HepG2 (cell line): ENCODE results near the gene MAP1LC3A. TPM values are rescaled to one million over a fixed set of nuclear protein-coding genes. Genes with fewer than 3 reads are reported as not detected.

Experiments
- ATAC-seq: fragments of 200-7000 bp; cut with Tn5 transposase; 3 replicates; pipeline ENCODE4 v1.9.1; 2020; ENCODE audit warnings: mild to moderate bottlenecking, moderate library complexity
- BruUV-seq: library from RNA; stranded (reverse); fragments of 400-500 nt; replicated peaks from 2 replicates; lab custom pipeline; 2021; lab: Mats Ljungman, UMichigan
- CTCF ChIA-PET: fragments of 300-600 bp; formaldehyde crosslinking; extraction: SDS; loops from one replicate; lab custom pipeline; 2021; ENCODE audit warnings: low total read pairs, inconsistent platforms, low intra/inter-chr PET ratio; lab: Yijun Ruan, JAX
- POLR2A ChIA-PET: fragments of 350-600 bp; sonication (Branson Sonifier 250); formaldehyde crosslinking; loops from one replicate; lab custom pipeline; 2020; ENCODE audit warnings: antibody characterized with exemption, inconsistent platforms; lab: Yijun Ruan, JAX
- DNase-seq: peaks from one replicate; pipeline ENCODE4 v3.0.0-alpha.2; 2015; ENCODE audit warnings: low spot score
- FAIRE-seq: peaks from 3 replicates; lab custom pipeline; 2011; peaks lifted over from hg19 to GRCh38; lab: Jason Lieb, UNC
- H2AFZ ChIP-seq: one replicate; pipeline ENCODE4 v1.6.1; 2011; ENCODE audit warnings: low read length, inconsistent platforms
- H3K27ac ChIP-seq: fragments of 300-600 bp; 3 replicates; pipeline ENCODE4 v1.8.0; 2011; ENCODE audit warnings: mixed run types, mild to moderate bottlenecking, mixed read lengths, low read length, inconsistent platforms; ENCODE audit not compliant: insufficient read depth; ENCODE audit errors: extremely low read length
- H3K27me3 ChIP-seq, 2 experiments: fragments of 200-600 bp in 1 of 2; 2 replicates in 1 of 2; 3 replicates in 1 of 2; pipeline versions ENCODE4 v1.6.0 to v1.8.0; 2011; ENCODE audit warnings: low read length in 2 of 2, mild to moderate bottlenecking in 2 of 2, moderate library complexity in 2 of 2, inconsistent platforms in 1 of 2; ENCODE audit not compliant: insufficient read depth in 2 of 2, control insufficient read depth in 1 of 2
- H3K36me3 ChIP-seq, 2 experiments: fragments of 200-600 bp in 1 of 2; replicated peaks in 1 of 2; 2 replicates in 1 of 2; 3 replicates in 1 of 2; pipeline versions ENCODE4 v1.5.1 to v1.8.0; 2011; ENCODE audit warnings: low read length in 2 of 2, inconsistent platforms in 1 of 2; ENCODE audit not compliant: insufficient read depth in 2 of 2, control insufficient read depth in 1 of 2
- H3K4me1 ChIP-seq: 2 replicates; pipeline ENCODE4 v1.5.1; 2012; ENCODE audit warnings: low read length, inconsistent platforms; ENCODE audit not compliant: insufficient read depth
- H3K4me2 ChIP-seq: 2 replicates; pipeline ENCODE4 v1.6.0; 2011; ENCODE audit warnings: low read depth, low read length, inconsistent platforms
- H3K4me3 ChIP-seq, 3 experiments: fragments of 200-600 bp in 1 of 3; sonication (generic), shearing (Covaris generic) in 1 of 3; replicated peaks in 1 of 3; 2 replicates each; pipeline ENCODE4 v1.5.1; 2011 to 2016; ENCODE audit warnings: low read length in 3 of 3, inconsistent platforms in 2 of 3, low read depth in 2 of 3, mild to moderate bottlenecking in 2 of 3, control low read depth in 1 of 3, mixed read lengths in 1 of 3; ENCODE audit not compliant: insufficient read depth in 1 of 3
- H3K79me2 ChIP-seq: one replicate; pipeline ENCODE4 v1.6.1; 2011; ENCODE audit warnings: low read length, inconsistent platforms; ENCODE audit not compliant: insufficient read depth
- H3K9ac ChIP-seq: 2 replicates; pipeline ENCODE4 v1.6.0; 2011; ENCODE audit warnings: mild to moderate bottlenecking, low read depth, low read length, inconsistent platforms; ENCODE audit not compliant: insufficient read depth
- H3K9me3 ChIP-seq: 2 replicates; pipeline ENCODE4 v1.5.1; 2012; ENCODE audit warnings: mild to moderate bottlenecking, low read length
- H4K20me1 ChIP-seq: 2 replicates; pipeline ENCODE4 v1.6.0; 2011; ENCODE audit warnings: inconsistent platforms, mild to moderate bottlenecking, low read length, moderate library complexity; ENCODE audit not compliant: insufficient read depth
- ATF6 ChIP-seq: sonication (generic); formaldehyde crosslinking; conservative IDR thresholded peaks from 2 replicates; pipeline ENCODE4 v1.4.0; 2020; ENCODE audit warnings: missing genetic modification reagents
- CENPBD1 ChIP-seq: sonication (generic); formaldehyde crosslinking; IDR thresholded peaks from 2 replicates; pipeline ENCODE4 v1.8.0; 2022; ENCODE audit warnings: missing genetic modification reagents, low read depth, mild to moderate bottlenecking, borderline replicate concordance
- EP300 ChIP-seq, 3 experiments: sonication (generic) in 1 of 3; formaldehyde crosslinking in 1 of 3; IDR thresholded peaks; 2 replicates each; pipeline versions ENCODE4 v1.5.1 to v1.6.1; 2011 to 2020; ENCODE audit warnings: low read depth in 2 of 3, low read length in 2 of 3, borderline replicate concordance in 1 of 3, improper control_type of control experiment in 1 of 3, mild to moderate bottlenecking in 1 of 3, missing genetic modification reagents in 1 of 3, moderate library complexity in 1 of 3
- HES4 ChIP-seq: sonication (generic); formaldehyde crosslinking; IDR thresholded peaks from 2 replicates; pipeline ENCODE4 v1.9.0; 2021; ENCODE audit warnings: mild to moderate bottlenecking, missing genetic modification reagents, borderline replicate concordance
- HINFP ChIP-seq: sonication (generic); formaldehyde crosslinking; IDR thresholded peaks from 2 replicates; pipeline ENCODE4 v1.4.0; 2020; ENCODE audit warnings: low read depth, mild to moderate bottlenecking, missing genetic modification reagents
- KDM6A ChIP-seq: IDR thresholded peaks from 2 replicates; pipeline ENCODE4 v1.6.1; 2016; ENCODE audit warnings: low read depth
- MZF1 ChIP-seq: sonication (generic); formaldehyde crosslinking; IDR thresholded peaks from 2 replicates; pipeline ENCODE4 v1.8.1; 2023; ENCODE audit warnings: mild to moderate bottlenecking, missing genetic modification reagents, borderline replicate concordance
- NFIB ChIP-seq: sonication (generic); formaldehyde crosslinking; IDR thresholded peaks from 2 replicates; pipeline ENCODE4 v1.9.0; 2021; ENCODE audit warnings: missing genetic modification reagents, mild to moderate bottlenecking, borderline replicate concordance
- NRL ChIP-seq: sonication (generic); formaldehyde crosslinking; IDR thresholded peaks from 2 replicates; pipeline ENCODE4 v1.5.0; 2020; ENCODE audit warnings: missing genetic modification reagents, mild to moderate bottlenecking, moderate library complexity, borderline replicate concordance
- RFX5 ChIP-seq: IDR thresholded peaks from 2 replicates; pipeline ENCODE4 v1.6.1; 2011; ENCODE audit warnings: low read depth, low read length, improper control_type of control experiment
- ZBED4 ChIP-seq: sonication (generic); formaldehyde crosslinking; IDR thresholded peaks from 2 replicates; pipeline ENCODE4 v1.4.0; 2020; ENCODE audit warnings: missing genetic modification reagents, borderline replicate concordance
- ZNF460 ChIP-seq: sonication (generic); formaldehyde crosslinking; IDR thresholded peaks from 2 replicates; pipeline ENCODE4 v1.5.1; 2020; ENCODE audit warnings: missing genetic modification reagents, mild to moderate bottlenecking, borderline replicate concordance
- ZNF605 ChIP-seq: sonication (generic); formaldehyde crosslinking; IDR thresholded peaks from 2 replicates; pipeline ENCODE4 v1.8.0; 2022; ENCODE audit warnings: mild to moderate bottlenecking, missing genetic modification reagents
- ZNF616 ChIP-seq: sonication (generic); formaldehyde crosslinking; IDR thresholded peaks from 2 replicates; pipeline ENCODE4 v1.5.0; 2020; ENCODE audit warnings: low read depth, mild to moderate bottlenecking, missing genetic modification reagents
- ZNF737 ChIP-seq: sonication (generic); formaldehyde crosslinking; IDR thresholded peaks from 2 replicates; pipeline ENCODE4 v1.5.0; 2020; ENCODE audit warnings: missing genetic modification reagents, mild to moderate bottlenecking, borderline replicate concordance
- ZNF777 ChIP-seq: sonication (generic); formaldehyde crosslinking; IDR thresholded peaks from 2 replicates; pipeline ENCODE4 v1.4.0; 2020; ENCODE audit warnings: missing genetic modification reagents
- WGBS: methylation state at CpG from one replicate; pipeline ENCODE4 v1.1.6; 2017; ENCODE audit warnings: low lambda C conversion rate; 5-methylcytosine and 5-hydroxymethylcytosine counted together
- in situ Hi-C: cut with HindIII; loops from 2 replicates; pipeline ENCODE4 v1.10.0; 2017; ENCODE audit warnings: low pct_unique_long_range_greater_than_20kb; ENCODE audit not compliant: extremely low pct_ligation_motif_present
- intact Hi-C: fragments of 100-400 bp; cut with micrococcal nuclease; formaldehyde crosslinking; loops from one replicate; pipeline ENCODE4 v1.10.0; 2022; ENCODE audit not compliant: unreplicated experiment
- polyA plus RNA-seq, 8 experiments: library from polyadenylated mRNA; depleted of rRNA in 3 of 8; stranded (reverse) in 7 of 8; unstranded in 1 of 8; fragments of >200 nt; fragmentation: Illumina TruSeq in 4 of 8; extraction: Trizol in 4 of 8; gene quantifications; 2 replicates each; pipeline versions ENCODE4 v1.2.1 to v1.2.3, GENCODE V29; 2011 to 2016; ENCODE audit warnings: low read depth in 4 of 8, missing spikeins in 1 of 8, mixed read lengths in 1 of 8; ENCODE audit not compliant: insufficient read depth in 1 of 8
- total RNA-seq, 5 experiments: library from RNA; depleted of rRNA; stranded (reverse); fragments of >200 nt; fragmentation: Illumina TruSeq; extraction: Trizol; gene quantifications; 2 replicates each; pipeline ENCODE4 v1.2.3, GENCODE V29; 2016; ENCODE audit warnings: low read depth in 1 of 5

The MAP1LC3A gene
- total and polyA plus RNA-seq, 2 of the 13 experiments (the other 11 are each of a cell fraction or from before 2014, with no cell fraction given), result not detected

GRCh38 chr20:34574861-34575260, 16.3 kb downstream of the MAP1LC3A start:
- Histone ChIP-seq H3K9me3 (no peaks in the 10 kb centered on the region), H3K27ac (no peak overlapping the region), H3K4me3 (no peak overlapping the region), H2AFZ (no peak overlapping the region), H4K20me1 (no peaks in the 10 kb centered on the region), H3K9ac (no peak overlapping the region), H3K4me2 (no peak overlapping the region), H3K36me3 (peaks cover 27 to 58% of the 10 kb centered on the region in 2 experiments), H3K4me1 (no peaks in the 10 kb centered on the region), H3K79me2 (no peaks in the 10 kb centered on the region), H3K27me3 (no peaks in the 10 kb centered on the region)
- WGBS, result 92% methylated on average over 6 of the region's 6 CpGs
- CTCF ChIA-PET, result no interaction called here
- ATAC-seq (no peak; the same call in 2 of the 3 replicates), FAIRE-seq (no peak), DNase-seq (no peak)
- intact Hi-C loops (no loop called here), in situ Hi-C loops (loop anchor here (10.0 kb wide), 1 partner anchor 200 kb away; no protein-coding TSS in a partner anchor)
- POLR2A ChIA-PET, result no interaction called here
- BruUV-seq, result no TSS peak
- TF ChIP-seq ZNF460 (CRISPR knock-in tag), result no peak
- TF ChIP-seq ATF6, result no peak
- no peak for TF ChIP-seq HES4
- TF ChIP-seq ZBED4, result no peak
- TF ChIP-seq ZNF605, result no peak
- no peak for TF ChIP-seq NFIB (CRISPR knock-in tag)
- no peak for TF ChIP-seq ZNF777 (CRISPR knock-in tag)
- no peak for TF ChIP-seq NRL (CRISPR knock-in tag)
- no peak for TF ChIP-seq KDM6A (CRISPR knock-in tag)
- TF ChIP-seq MZF1, result no peak
- no peak for TF ChIP-seq RFX5
- TF ChIP-seq ZNF737 (CRISPR knock-in tag), result no peak
- no peak for TF ChIP-seq ZNF616 (CRISPR knock-in tag)
- no peak for TF ChIP-seq HINFP
- no peak for TF ChIP-seq CENPBD1 (CRISPR knock-in tag)
- no peak for TF ChIP-seq EP300 (IDR thresholded peaks at IDR 0.05; ENCODE audit: low read depth in 2 of 2, low read length in 2 of 2)
- no peak for TF ChIP-seq EP300 (CRISPR knock-in tag; IDR thresholded peaks at IDR 0.05; ENCODE audit: borderline replicate concordance)
